Thoracic aorta (tissue), 2 donors: ENCODE results near the gene CDC20B. TPM values are rescaled to one million over a fixed set of nuclear protein-coding genes. Genes with fewer than 3 reads are reported as not detected.

Experiments used
- ATAC-seq: fragments of 150-250 bp; one replicate; pipeline ENCODE4 v1.8.0; 2017; ENCODE audit warnings: low read depth; ENCODE audit not compliant: insufficient number of reproducible peaks, low FRiP score
- DNase-seq: peaks from one replicate; pipeline ENCODE4 v3.0.0-alpha.2; 2020; ENCODE audit warnings: low spot score
- H3K27ac ChIP-seq, 2 donors: fragments of 200-600 bp; sonication (generic); 1 replicate in 1 of 2; 2 replicates in 1 of 2; pipeline ENCODE4 v1.5.1; 2016; ENCODE audit warnings: mild to moderate bottlenecking in 2 of 2, moderate library complexity in 2 of 2
- H3K27me3 ChIP-seq: fragments of 200-600 bp; sonication (generic); replicated peaks from 2 replicates; pipeline ENCODE4 v1.6.0; 2016; ENCODE audit warnings: mild to moderate bottlenecking; ENCODE audit not compliant: insufficient read depth
- H3K36me3 ChIP-seq: fragments of 200-600 bp; sonication (generic); one replicate; pipeline ENCODE4 v1.5.1; 2016
- H3K4me1 ChIP-seq, 2 donors: fragments of 200-600 bp; sonication (generic); 1 replicate in 1 of 2; 2 replicates in 1 of 2; pipeline versions ENCODE4 v1.5.1 to v1.6.0; 2016; ENCODE audit warnings: low read depth in 2 of 2, mild to moderate bottlenecking in 1 of 2; ENCODE audit not compliant: control insufficient read depth in 1 of 2
- H3K4me3 ChIP-seq: fragments of 200-600 bp; sonication (generic); 2 replicates; pipeline ENCODE4 v1.5.1; 2016; ENCODE audit warnings: mild to moderate bottlenecking
- H3K9me3 ChIP-seq: fragments of 200-600 bp; sonication (generic); 2 replicates; pipeline ENCODE4 v1.5.1; 2016
- total RNA-seq, 2 donors: library from RNA; depleted of rRNA; stranded (reverse); fragments of >200 nt; gene quantifications; one replicate each; pipeline versions ENCODE4 v1.1.0 to v1.2.3, GENCODE V29; 2016
- TF ChIP-seq, protein P1 (sequence below): fragments of 200-600 bp; sonication (generic); IDR thresholded peaks from one replicate; pipeline ENCODE4 v1.5.1; 2019; ENCODE audit warnings: antibody characterized with exemption

The CDC20B gene
- total RNA-seq, 2 donors from 2014 or later = not detected

DNA sequence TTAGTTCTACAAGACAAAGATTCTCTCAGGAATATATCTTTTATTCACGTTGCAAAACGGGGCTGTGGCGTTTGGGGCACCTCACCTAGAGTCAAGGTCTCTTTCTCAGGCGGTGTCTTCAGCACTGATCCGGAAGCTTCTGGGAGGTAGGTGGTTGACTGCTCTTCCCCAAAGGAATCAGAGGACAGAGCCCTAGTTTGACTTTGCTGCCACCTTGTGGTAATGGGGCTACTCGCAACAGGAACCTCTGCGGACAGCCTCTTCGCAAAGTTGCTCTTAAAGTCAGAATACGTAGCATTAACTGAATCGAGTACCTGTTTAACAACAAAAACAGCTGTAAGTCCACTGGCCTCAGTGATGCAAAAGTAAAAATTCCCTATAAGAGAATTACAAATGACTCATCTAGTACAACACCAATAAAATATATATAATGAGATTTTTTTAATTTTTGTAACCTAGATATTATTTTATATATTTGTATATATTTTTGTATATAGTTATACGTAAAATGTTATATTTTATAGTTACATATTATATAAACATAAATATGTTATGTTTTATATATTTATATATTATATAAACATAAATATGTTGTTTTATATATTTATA is 26.3 kb downstream of the CDC20B start:
- Histone ChIP-seq H3K27me3 (no peaks in the 10 kb centered on the region), H3K4me1 (peaks cover 0 to 4% of the 10 kb centered on the region in 2 donors), H3K9me3 (no peaks in the 10 kb centered on the region), H3K4me3 (no peak overlapping the region), H3K27ac (no peak overlapping the region), H3K36me3 (no peaks in the 10 kb centered on the region)
- TF ChIP-seq, protein P1, sequence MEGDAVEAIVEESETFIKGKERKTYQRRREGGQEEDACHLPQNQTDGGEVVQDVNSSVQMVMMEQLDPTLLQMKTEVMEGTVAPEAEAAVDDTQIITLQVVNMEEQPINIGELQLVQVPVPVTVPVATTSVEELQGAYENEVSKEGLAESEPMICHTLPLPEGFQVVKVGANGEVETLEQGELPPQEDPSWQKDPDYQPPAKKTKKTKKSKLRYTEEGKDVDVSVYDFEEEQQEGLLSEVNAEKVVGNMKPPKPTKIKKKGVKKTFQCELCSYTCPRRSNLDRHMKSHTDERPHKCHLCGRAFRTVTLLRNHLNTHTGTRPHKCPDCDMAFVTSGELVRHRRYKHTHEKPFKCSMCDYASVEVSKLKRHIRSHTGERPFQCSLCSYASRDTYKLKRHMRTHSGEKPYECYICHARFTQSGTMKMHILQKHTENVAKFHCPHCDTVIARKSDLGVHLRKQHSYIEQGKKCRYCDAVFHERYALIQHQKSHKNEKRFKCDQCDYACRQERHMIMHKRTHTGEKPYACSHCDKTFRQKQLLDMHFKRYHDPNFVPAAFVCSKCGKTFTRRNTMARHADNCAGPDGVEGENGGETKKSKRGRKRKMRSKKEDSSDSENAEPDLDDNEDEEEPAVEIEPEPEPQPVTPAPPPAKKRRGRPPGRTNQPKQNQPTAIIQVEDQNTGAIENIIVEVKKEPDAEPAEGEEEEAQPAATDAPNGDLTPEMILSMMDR = peak; percentile 88
- DNase-seq (no peak), ATAC-seq (no peak)

DNA sequence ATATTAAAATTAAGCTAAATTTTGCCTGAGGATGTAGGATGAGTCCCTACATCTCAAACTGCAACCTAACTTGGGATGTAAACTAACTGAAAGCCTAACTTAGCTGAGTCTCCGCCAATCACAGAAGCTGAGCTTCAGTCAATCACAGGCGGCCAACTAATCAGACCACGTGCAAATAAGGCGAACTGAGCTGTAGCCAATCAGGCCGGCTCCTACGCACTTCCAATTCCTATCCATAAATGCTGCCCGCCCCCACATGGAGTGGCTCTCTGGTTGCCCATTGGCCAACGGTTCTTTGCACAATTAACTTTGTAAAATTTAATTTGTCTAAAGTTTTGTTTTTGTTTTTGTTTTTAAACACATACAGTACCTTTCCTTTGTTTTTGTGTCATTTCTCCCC is 26.9 kb downstream of the CDC20B start:
- no peaks in the 10 kb centered on the region for H3K27me3 ChIP-seq
- H3K36me3 ChIP-seq = no peaks in the 10 kb centered on the region
- no peak overlapping the region for H3K27ac ChIP-seq
- H3K9me3 ChIP-seq = no peaks in the 10 kb centered on the region
- H3K4me1 ChIP-seq = peaks cover 0 to 4% of the 10 kb centered on the region in 2 donors
- H3K4me3 ChIP-seq = no peak overlapping the region
- DNase-seq = no peak
- no peak for ATAC-seq
- TF ChIP-seq, protein P1 = no peak

DNA sequence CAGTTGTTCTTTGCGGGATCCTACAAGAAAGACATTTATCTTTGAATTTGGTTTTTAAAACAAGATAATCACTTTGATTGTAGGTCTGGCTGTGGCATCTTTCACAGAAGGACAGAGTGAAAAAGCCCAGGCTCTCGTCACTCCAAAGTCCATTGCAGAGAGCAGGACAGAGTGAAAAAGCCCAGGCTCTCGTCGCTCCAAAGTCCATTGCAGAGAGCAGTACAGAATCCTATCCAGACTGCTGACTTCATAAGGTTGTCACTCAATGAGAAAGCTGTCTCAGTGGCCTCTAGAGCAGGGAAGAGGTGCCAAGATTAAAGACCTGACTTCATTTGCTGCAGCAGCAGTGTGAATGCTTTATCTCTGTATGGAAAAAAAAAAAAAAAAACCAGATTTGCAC is 29.4 kb downstream of the CDC20B start:
- ATAC-seq (no peak), DNase-seq (no peak)
- TF ChIP-seq, protein P1 = no peak
- no peaks in the 10 kb centered on the region for H3K27me3 ChIP-seq
- no peak overlapping the region for H3K4me3 ChIP-seq
- H3K27ac ChIP-seq = no peak overlapping the region
- peaks cover 0 to 4% of the 10 kb centered on the region in 2 donors for H3K4me1 ChIP-seq
- H3K36me3 ChIP-seq = no peaks in the 10 kb centered on the region
- no peaks in the 10 kb centered on the region for H3K9me3 ChIP-seq

DNA sequence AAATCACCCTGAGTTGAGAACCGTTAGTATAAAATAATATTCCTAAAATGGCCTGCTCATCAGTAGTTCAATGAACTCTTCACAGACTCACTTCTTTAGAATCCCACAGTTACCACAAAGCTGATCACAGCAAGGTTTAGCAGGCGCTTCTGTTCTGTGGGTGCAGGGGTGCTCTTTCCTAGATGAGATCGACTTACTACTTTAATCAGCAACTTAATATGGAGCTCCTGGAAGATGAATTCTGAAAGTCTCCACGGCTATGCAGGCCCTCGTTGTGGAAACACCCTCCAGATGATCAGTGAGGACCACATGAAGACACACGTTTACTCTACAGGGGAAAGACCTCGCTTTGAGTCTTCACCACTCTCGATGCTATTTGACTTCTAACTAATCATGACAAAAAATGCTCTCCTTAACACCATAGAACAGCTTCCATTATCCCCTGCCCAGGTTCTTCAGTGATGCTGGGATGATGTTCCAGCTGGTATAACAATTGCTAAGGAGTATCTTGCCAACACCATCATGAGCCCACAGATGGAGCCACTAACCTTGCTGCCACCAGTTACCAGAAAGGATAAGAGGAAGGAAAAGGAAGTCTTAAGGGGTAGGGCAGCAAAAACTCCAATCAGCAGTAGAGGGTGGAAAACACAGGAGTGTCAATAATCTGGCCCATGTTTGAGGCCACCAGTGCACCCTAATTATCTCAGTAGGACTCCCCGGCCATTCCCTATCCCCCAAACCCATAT is 30.9 kb downstream of the CDC20B start:
- no peaks in the 10 kb centered on the region for H3K27me3 ChIP-seq
- H3K4me1 ChIP-seq = peaks cover 0 to 4% of the 10 kb centered on the region in 2 donors
- H3K36me3 ChIP-seq = no peaks in the 10 kb centered on the region
- no peak for DNase-seq
- H3K4me3 ChIP-seq = no peak overlapping the region
- ATAC-seq = no peak
- H3K27ac ChIP-seq = no peak overlapping the region
- no peaks in the 10 kb centered on the region for H3K9me3 ChIP-seq
- TF ChIP-seq, protein P1 = no peak

DNA sequence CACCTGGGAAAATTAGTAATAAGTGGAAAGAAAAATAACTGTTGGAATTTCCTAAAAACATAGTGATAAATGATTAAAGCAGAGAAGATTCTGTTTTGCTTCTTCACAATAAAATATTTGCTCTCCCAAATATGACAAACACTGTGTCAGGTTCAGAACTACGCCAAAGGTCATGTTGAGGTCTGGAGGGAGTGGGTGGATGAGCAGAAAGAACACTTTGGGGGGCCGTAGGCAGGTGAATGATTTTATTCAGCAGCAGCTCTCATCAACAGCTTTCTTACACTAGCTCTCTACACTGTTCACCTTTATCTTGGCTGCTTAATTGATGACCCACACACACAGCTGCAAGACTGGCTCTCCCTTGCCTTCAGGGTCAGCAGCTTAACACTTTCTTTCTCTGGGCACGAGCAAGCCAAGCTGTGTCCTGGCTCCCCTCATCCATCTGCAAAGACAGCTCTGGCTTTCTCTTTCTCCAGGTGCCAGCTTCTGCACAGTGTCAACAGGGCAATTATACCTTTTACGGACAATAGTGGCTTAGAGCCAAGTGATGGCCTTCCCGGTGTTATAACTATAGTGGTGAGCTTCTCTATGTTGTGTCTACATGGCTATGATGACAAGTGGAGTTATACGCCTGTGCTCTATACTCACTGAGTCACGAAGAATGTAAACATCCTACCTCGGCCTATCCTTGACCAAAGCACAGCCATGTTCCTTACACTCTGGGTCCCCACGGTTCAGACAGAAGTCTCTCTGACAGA is 31.9 kb downstream of the CDC20B start:
- no peak overlapping the region for H3K27ac ChIP-seq
- no peaks in the 10 kb centered on the region for H3K27me3 ChIP-seq
- TF ChIP-seq, protein P1 = no peak
- ATAC-seq (no peak), DNase-seq (no peak)
- no peaks in the 10 kb centered on the region for H3K4me1 ChIP-seq
- H3K9me3 ChIP-seq = no peaks in the 10 kb centered on the region
- H3K36me3 ChIP-seq = no peaks in the 10 kb centered on the region
- no peak overlapping the region for H3K4me3 ChIP-seq
